ENCODE data around the gene DOCK7. TPM values are rescaled to one million over a fixed set of nuclear protein-coding genes. Genes with fewer than 3 reads are reported as not detected.

The DOCK7 gene
- total RNA-seq, 3 donors from 2014 or later: 5.2 to 8.6 (median 7.3) TPM

- no peak overlapping the region for H3K4me3 Mint-ChIP-seq
- peaks cover 8% of the 10 kb centered on the region for H3K36me3 Mint-ChIP-seq (ENCODE audit: insufficient read depth)
- H3K9me3 Mint-ChIP-seq: no peaks in the 10 kb centered on the region
- ATAC-seq: no peak
- no peaks in the 10 kb centered on the region for H3K27me3 Mint-ChIP-seq (ENCODE audit: low read depth)
- no peak for DNase-seq
- H3K4me1 Mint-ChIP-seq (ENCODE audit: low read depth): no peaks in the 10 kb centered on the region
These were observed 175.2 kb downstream of the DOCK7 start for GRCh38 chr1:62513013-62513412.

- Mint-ChIP-seq H3K4me3 (no peak overlapping the region), H3K9me3 (no peaks in the 10 kb centered on the region), H3K36me3 (ENCODE audit: insufficient read depth) (peaks cover 8% of the 10 kb centered on the region), H3K4me1 (ENCODE audit: low read depth) (no peaks in the 10 kb centered on the region), H3K27me3 (ENCODE audit: low read depth) (no peaks in the 10 kb centered on the region)
- DNase-seq (no peak), ATAC-seq (no peak)
These were observed 179.2 kb downstream of the DOCK7 start for GRCh38 chr1:62509028-62509427.

GRCh38 chr1:62508187-62508758, 179.9 kb downstream of the DOCK7 start:
- H3K36me3 Mint-ChIP-seq (ENCODE audit: insufficient read depth): peaks cover 8% of the 10 kb centered on the region
- no peaks in the 10 kb centered on the region for H3K4me1 Mint-ChIP-seq (ENCODE audit: low read depth)
- no peaks in the 10 kb centered on the region for H3K9me3 Mint-ChIP-seq
- H3K4me3 Mint-ChIP-seq: no peak overlapping the region
- ATAC-seq (no peak), DNase-seq (no peak)
- H3K27me3 Mint-ChIP-seq (ENCODE audit: low read depth): no peaks in the 10 kb centered on the region

GRCh38 chr1:62500210-62500609, 188.0 kb downstream of the DOCK7 start:
- Mint-ChIP-seq H3K4me3 (no peak overlapping the region), H3K4me1 (ENCODE audit: low read depth) (no peaks in the 10 kb centered on the region), H3K36me3 (ENCODE audit: insufficient read depth) (peaks cover 8% of the 10 kb centered on the region), H3K9me3 (no peaks in the 10 kb centered on the region), H3K27me3 (ENCODE audit: low read depth) (no peaks in the 10 kb centered on the region)
- DNase-seq: no peak
- ATAC-seq: no peak

GRCh38 chr1:62494137-62494536, 194.0 kb downstream of the DOCK7 start:
- H3K36me3 Mint-ChIP-seq (ENCODE audit: insufficient read depth): peaks cover 16% of the 10 kb centered on the region
- H3K9me3 Mint-ChIP-seq: no peaks in the 10 kb centered on the region
- no peaks in the 10 kb centered on the region for H3K27me3 Mint-ChIP-seq (ENCODE audit: low read depth)
- ATAC-seq (no peak), DNase-seq (no peak)
- H3K4me3 Mint-ChIP-seq: no peak overlapping the region
- no peaks in the 10 kb centered on the region for H3K4me1 Mint-ChIP-seq (ENCODE audit: low read depth)

GRCh38 chr1:62493656-62494055, 194.5 kb downstream of the DOCK7 start:
- Mint-ChIP-seq H3K4me1 (ENCODE audit: low read depth) (no peaks in the 10 kb centered on the region), H3K4me3 (no peak overlapping the region), H3K9me3 (no peaks in the 10 kb centered on the region), H3K36me3 (ENCODE audit: insufficient read depth) (peaks cover 16% of the 10 kb centered on the region), H3K27me3 (ENCODE audit: low read depth) (no peaks in the 10 kb centered on the region)
- no peak for ATAC-seq
- DNase-seq: no peak

GRCh38 chr1:62492521-62492920, 195.7 kb downstream of the DOCK7 start:
- Mint-ChIP-seq H3K27me3 (ENCODE audit: low read depth) (no peaks in the 10 kb centered on the region), H3K36me3 (ENCODE audit: insufficient read depth) (peaks cover 15% of the 10 kb centered on the region), H3K4me3 (no peak overlapping the region), H3K9me3 (no peaks in the 10 kb centered on the region), H3K4me1 (ENCODE audit: low read depth) (no peaks in the 10 kb centered on the region)
- no peak for DNase-seq
- no peak for ATAC-seq

GRCh38 chr1:62487956-62488355, 200.2 kb downstream of the DOCK7 start:
- Mint-ChIP-seq H3K36me3 (ENCODE audit: insufficient read depth) (peaks cover 6% of the 10 kb centered on the region), H3K9me3 (no peaks in the 10 kb centered on the region), H3K4me3 (no peak overlapping the region), H3K4me1 (ENCODE audit: low read depth) (no peaks in the 10 kb centered on the region), H3K27me3 (ENCODE audit: low read depth) (no peaks in the 10 kb centered on the region)
- ATAC-seq: no peak
- no peak for DNase-seq

GRCh38 chr1:62484824-62485468, 203.2 kb downstream of the DOCK7 start:
- Mint-ChIP-seq H3K4me3 (no peak overlapping the region), H3K27me3 (ENCODE audit: low read depth) (no peaks in the 10 kb centered on the region), H3K9me3 (no peaks in the 10 kb centered on the region), H3K4me1 (ENCODE audit: low read depth) (no peaks in the 10 kb centered on the region), H3K36me3 (ENCODE audit: insufficient read depth) (peaks cover 5% of the 10 kb centered on the region)
- DNase-seq: no peak
- no peak for ATAC-seq

- no peak for ATAC-seq
- no peak overlapping the region for H3K4me3 Mint-ChIP-seq
These were observed 206.5 kb downstream of the DOCK7 start for GRCh38 chr1:62481681-62482080.

GRCh38 chr1:62476525-62477219, 211.5 kb downstream of the DOCK7 start:
- no peak for DNase-seq
- H3K36me3 Mint-ChIP-seq (ENCODE audit: insufficient read depth): peaks cover 21% of the 10 kb centered on the region
- no peaks in the 10 kb centered on the region for H3K4me1 Mint-ChIP-seq (ENCODE audit: low read depth)
- no peaks in the 10 kb centered on the region for H3K9me3 Mint-ChIP-seq
- no peak for ATAC-seq
- H3K4me3 Mint-ChIP-seq: no peak overlapping the region
- no peaks in the 10 kb centered on the region for H3K27me3 Mint-ChIP-seq (ENCODE audit: low read depth)

More at GRCh38 chr1:62481681-62482080, 206.5 kb downstream of the DOCK7 start:
- peaks cover 3% of the 10 kb centered on the region for H3K36me3 Mint-ChIP-seq (ENCODE audit: insufficient read depth)
- H3K9me3 Mint-ChIP-seq: no peaks in the 10 kb centered on the region
- H3K4me1 Mint-ChIP-seq (ENCODE audit: low read depth): no peaks in the 10 kb centered on the region
- H3K27me3 Mint-ChIP-seq (ENCODE audit: low read depth): no peaks in the 10 kb centered on the region
- DNase-seq: no peak

- H3K4me3 Mint-ChIP-seq: no peak overlapping the region
- ATAC-seq: no peak
These were observed 221.1 kb downstream of the DOCK7 start for GRCh38 chr1:62467092-62467491.

GRCh38 chr1:62462370-62462769, 225.8 kb downstream of the DOCK7 start:
- DNase-seq (no peak), ATAC-seq (no peak)
- H3K4me3 Mint-ChIP-seq: no peak overlapping the region
- no peaks in the 10 kb centered on the region for H3K9me3 Mint-ChIP-seq
- no peaks in the 10 kb centered on the region for H3K27me3 Mint-ChIP-seq (ENCODE audit: low read depth)
- peaks cover 15% of the 10 kb centered on the region for H3K36me3 Mint-ChIP-seq (ENCODE audit: insufficient read depth)
- H3K4me1 Mint-ChIP-seq (ENCODE audit: low read depth): no peaks in the 10 kb centered on the region

More at GRCh38 chr1:62467092-62467491, 221.1 kb downstream of the DOCK7 start:
- no peaks in the 10 kb centered on the region for H3K27me3 Mint-ChIP-seq (ENCODE audit: low read depth)
- H3K4me1 Mint-ChIP-seq (ENCODE audit: low read depth): no peaks in the 10 kb centered on the region
- no peak for DNase-seq
- no peaks in the 10 kb centered on the region for H3K9me3 Mint-ChIP-seq
- H3K36me3 Mint-ChIP-seq (ENCODE audit: insufficient read depth): peaks cover 42% of the 10 kb centered on the region

- ATAC-seq: no peak
- Mint-ChIP-seq H3K4me1 (ENCODE audit: low read depth) (no peaks in the 10 kb centered on the region), H3K9me3 (no peaks in the 10 kb centered on the region), H3K27me3 (ENCODE audit: low read depth) (no peaks in the 10 kb centered on the region), H3K4me3 (no peak overlapping the region), H3K36me3 (ENCODE audit: insufficient read depth) (peaks cover 7% of the 10 kb centered on the region)
- DNase-seq: no peak
These were observed 230.2 kb downstream of the DOCK7 start for GRCh38 chr1:62457955-62458354.

- DNase-seq (no peak), ATAC-seq (no peak)
- peaks cover 31% of the 10 kb centered on the region for H3K36me3 Mint-ChIP-seq (ENCODE audit: insufficient read depth)
- no peaks in the 10 kb centered on the region for H3K9me3 Mint-ChIP-seq
- peaks cover 14% of the 10 kb centered on the region for H3K4me1 Mint-ChIP-seq (ENCODE audit: low read depth)
- H3K4me3 Mint-ChIP-seq: no peak overlapping the region
- H3K27me3 Mint-ChIP-seq (ENCODE audit: low read depth): no peaks in the 10 kb centered on the region
These were observed 235.2 kb downstream of the DOCK7 start for GRCh38 chr1:62452951-62453350.

Measured in activated T-cell treated with anti-CD3 and anti-CD28 coated beads, Interleukin-2, amount 50 U/mL, for 4 hours (primary cell).